DMS 273 treated with DMSO at 0.1 percent for 48 hours (cell line): Measurements from ENCODE around the gene PDHX.
"Not testable (repeated sequence)": the region's sequence is repeated elsewhere in the genome, so short reads cannot be mapped to it uniquely, and the experiment has no call there.

Experiments used
- DNase-seq: peaks from one replicate; lab custom pipeline; 2025; lab: John Stamatoyannopoulos, UW

The PDHX gene

DNA sequence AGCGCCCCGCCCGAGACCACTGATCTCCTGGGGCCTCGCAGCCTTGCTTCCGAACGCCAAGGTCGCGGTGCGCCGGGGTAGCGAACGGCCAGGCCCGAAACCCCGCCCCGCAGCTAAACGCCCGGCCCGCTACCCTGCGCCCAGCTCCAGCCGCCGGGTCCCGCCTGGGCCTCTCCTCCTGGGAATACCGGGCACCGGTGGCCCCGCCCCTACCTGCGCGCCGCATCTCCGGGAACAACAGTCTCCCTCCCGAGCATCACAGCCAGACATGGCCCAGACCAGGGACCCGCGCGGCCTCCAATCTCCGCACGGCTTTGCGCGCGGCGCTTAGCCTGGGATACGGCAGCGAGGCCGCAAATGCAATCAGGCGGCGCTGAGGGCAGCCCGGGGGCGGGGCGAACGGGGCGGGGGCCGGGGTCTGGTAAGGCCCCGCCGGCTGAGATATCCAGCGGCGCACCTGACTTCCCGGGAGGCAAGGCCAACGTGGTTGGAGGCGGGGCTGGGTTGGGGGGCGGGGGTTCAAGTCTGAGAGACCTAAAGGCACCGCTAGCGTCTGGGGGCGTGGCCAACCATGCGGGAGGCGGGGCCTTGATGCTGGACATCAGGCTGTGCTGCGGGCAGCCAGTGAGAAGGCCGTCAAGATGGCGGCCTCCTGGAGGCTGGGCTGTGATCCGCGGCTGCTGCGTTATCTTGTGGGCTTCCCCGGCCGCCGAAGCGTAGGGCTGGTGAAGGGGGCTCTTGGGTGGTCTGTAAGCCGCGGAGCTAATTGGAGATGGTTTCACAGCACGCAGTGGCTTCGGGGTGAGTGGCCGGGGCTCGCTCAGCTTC is at the start of gene PDHX, which contains the start of gene APIP:
TSS of gene PDHX (plus strand) at position 604 of the 828 bp plus-strand sequence. CDS start at position 642, 38 bp downstream.
TSS of gene APIP (minus strand) at position 365 of the 828 bp plus-strand sequence. CDS start at position 270, 95 bp downstream.
- DNase-seq = peak; percentile 82

DNA sequence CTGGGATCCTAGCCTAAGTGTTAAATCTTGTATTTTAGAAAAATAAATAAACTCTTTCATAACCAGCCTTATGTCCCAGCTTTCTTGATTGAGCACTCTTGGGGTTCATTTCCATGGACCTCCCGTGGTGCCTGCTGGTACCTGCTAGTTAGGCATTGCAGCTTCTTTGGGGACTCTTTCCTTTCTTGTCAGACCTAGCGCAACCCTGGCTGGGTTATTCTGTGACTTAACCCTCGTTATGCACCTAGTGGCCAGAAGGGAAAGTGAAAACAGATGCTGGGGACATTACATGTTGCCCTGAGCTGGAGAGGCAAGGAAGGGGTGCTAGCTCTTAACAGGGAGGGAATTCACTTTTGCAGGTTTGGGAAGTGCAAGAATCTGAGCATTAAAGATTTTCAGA is 47.0 kb upstream of the PDHX start:
- DNase-seq = no peak

DNA sequence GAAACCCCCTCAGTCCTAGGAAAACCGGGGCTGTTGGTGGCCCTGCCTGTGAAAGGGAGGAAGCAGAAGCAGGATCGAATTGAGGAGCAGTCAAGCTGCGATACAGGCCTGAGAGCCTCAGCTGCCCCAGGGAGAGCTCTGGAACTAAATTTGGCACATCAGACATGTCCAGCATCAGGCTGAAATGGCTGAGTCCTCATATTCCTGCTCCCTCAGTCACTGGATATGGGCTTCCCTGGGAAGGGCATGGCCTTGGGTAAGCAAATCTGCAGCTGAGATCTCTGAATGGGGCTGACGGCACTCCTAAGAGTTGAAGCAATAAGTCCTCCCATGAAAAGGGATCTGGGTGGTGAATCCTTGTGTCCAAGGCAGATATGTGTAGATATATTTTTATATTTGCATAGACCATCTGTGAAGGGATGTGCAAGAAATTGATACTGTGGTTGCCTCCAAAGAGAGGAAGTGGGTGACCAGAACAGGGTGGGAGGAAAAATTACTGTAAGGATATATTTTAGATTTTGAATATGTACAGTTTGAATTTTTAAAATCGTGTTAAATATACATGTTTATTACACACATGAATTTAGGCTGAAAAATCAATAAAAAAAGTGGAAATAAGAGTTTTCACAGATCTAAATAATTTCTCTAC is 45.7 kb upstream of the PDHX start:
- no peak for DNase-seq

DNA sequence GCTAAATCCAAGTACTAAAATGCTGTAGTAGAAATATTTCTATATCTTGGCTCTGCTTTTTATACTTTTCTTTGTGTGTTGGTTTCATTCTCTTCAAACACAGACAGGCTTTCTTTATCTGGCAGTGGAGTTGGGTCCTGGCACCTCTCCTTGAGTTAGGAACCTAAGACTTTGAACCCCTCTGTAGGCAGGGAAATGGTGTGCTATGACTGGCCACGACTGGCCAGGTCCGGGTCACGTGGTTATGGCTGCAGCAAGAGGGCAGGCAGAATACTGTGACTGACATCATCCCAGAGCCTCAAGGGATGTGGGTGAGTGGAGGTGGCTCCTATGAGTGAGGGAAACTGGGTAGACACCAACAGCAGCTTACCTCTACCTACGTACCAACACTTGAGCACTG is 42.2 kb upstream of the PDHX start:
- no peak for DNase-seq

DNA sequence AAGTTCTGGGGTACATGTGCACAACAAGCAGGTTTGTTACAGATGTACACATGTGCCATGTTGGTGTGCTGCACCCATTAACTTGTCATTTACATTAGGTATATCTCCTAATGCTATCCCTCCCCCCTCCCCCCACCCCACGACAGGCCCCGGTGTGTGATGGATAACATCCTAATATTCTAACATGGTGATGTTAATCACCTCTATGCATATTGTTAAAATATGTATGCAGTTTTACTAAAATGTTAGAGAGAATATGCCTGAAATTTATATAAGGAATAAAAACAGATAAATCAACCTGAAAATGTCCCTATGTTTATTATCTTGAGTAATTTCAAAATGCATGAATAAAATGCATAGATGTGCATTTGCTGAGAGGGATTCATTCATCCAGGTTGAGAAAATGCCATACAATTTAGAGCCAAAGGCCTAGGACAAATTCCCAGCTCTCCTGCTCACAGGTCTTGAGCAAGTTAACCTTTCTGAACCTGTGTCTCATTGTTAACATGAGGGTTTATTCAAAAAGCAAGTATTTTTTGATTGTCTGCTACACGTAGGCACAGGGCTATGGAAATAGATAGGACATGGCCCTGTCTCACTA is 38.9 kb upstream of the PDHX start:
- no peak for DNase-seq

DNA sequence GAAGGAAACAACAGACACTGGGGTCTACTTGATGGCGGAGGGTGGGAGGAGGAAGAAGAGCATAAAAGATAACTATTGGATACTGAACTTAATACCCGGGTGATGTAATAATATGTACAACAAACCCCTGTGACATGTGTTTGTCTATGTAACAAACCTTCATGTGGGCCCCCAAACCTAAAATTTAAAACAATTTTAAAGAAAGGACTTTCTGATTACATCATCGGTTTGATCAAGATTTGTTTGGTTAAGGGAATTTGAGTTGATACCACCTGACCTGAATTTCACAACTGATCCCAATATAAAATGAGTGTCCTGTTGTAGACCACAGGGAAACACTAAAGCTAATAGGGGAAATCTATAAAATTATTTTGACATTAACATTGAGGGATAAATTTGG is 34.5 kb upstream of the PDHX start:
- DNase-seq = no peak

DNA sequence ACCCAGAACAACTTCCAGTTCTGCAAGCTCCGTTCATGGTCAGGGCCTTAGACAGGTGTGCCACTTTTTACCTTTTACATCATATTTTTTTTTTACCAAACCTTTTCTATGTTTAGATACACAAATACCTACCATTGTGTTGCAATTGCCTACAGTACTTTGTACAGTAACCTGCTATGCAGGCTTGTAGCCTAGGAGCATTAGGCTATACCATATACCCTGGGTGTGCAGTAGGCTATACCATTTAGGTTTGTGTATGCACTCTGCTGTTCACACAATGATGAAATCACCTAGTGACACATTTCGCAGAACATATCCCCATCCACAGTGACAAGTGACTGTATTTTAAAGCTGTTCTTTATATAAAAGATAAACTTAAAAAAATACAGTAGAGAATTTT is 29.8 kb upstream of the PDHX start:
- no peak for DNase-seq

DNA sequence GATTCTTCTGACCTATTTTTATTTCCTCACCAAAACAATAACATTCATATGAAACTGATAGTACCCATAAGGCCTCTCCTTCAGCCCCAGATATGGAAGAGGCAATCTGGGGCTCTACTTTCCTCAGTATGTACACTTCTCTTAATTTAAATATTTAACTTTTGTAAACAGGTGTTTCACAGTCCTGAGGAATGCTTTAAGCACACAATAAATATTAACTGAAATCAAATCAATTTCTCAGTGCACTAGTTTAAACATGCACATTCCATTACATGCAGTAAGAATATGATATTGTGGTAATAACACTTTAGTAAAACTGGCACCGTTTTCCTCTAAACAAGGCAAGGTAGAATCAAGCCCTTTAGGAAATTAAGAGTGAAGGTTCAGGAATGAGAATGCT is 29.2 kb upstream of the PDHX start:
- no peak for DNase-seq

DNA sequence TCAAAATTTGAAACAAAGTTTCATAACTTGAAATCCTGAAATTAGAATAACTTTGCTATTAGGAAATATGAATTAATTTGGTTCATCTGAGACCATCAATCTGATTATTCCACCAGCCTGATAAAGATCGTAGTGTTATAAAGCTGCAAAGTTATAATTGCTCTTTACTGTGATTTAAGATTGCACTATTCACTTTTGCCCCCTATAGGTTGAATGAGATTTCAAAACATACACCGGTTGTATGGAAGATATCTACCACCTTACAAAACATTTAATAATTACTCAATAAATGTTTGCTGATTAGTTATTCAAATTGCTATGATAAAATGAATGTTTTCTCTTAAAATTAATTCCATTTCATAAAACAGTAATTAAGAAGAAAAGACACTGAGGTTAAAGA is 26.3 kb upstream of the PDHX start:
- DNase-seq = no peak

DNA sequence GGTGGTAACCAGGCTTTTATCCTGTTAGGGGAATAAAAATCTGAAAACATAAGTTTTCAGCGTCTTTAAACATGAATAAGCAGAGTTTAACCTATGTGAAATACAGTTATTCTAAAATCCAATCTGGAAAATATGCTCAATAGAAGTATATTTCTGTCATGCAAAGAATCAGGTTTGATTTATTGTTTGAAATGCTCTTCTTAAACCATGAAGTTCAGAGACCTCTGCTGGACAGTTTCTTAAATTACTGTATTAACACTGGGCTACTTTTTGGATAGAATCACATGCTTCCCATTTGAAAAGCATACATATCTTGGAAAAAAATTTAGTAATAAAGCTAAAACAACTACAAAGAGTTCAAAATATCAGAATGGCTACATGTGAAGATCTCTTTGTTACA is 25.6 kb upstream of the PDHX start:
- DNase-seq = no peak

DNA sequence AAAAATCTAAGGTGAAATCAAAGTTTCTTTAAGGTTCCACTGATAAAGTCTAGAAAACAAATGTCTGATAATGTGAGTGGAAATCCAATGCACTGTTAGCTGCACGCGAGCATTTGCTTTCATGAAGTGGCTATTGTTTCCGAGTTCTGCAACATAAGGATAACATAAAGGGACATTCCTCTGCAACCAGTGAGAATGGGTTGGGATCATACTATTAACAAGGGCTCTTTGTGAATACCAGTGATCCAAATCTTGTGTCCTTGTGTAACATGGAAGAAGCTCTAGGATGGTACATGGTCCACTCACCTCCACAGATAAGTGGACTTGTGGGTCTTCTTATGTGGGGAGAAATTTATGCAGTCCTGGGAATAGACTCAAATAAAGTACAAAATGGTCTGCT is 24.8 kb upstream of the PDHX start:
- DNase-seq = no peak

DNA sequence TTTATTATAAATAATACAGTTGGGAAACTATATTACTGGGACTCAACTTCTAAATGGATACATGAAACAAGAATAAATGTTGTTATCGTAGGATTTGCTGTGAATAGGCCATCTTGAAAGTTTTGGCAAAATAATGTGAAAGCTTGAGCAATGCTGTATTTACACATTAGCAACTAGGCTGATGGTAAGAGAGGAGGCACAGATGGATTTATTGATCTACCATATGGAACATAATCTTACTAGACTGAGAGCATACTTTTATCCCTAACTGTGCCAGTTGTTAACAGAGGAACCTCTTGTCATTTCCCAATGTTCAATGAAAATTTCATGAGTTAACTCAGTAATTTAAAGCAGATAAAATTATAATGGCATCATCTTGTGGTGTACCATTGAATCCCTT is 23.0 kb upstream of the PDHX start:
- no peak for DNase-seq

DNA sequence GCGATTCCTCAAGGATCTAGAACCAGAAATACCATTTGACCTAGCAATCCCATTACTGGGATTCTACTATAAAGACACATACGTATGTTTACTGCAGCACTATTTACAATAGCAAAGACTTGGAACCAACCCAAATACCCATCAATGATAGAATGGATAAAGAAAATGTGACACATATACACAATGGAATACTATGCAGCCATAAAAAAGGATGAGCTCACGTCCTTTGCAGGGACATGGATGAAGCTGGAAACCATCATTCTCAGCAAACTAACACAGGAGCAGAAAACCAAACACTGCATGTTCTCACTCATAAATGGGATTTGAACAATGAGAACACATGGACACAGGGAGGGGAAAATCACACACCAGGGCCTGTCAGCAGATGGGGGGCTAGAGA is 20.2 kb upstream of the PDHX start:
- not testable (repeated sequence) for DNase-seq

DNA sequence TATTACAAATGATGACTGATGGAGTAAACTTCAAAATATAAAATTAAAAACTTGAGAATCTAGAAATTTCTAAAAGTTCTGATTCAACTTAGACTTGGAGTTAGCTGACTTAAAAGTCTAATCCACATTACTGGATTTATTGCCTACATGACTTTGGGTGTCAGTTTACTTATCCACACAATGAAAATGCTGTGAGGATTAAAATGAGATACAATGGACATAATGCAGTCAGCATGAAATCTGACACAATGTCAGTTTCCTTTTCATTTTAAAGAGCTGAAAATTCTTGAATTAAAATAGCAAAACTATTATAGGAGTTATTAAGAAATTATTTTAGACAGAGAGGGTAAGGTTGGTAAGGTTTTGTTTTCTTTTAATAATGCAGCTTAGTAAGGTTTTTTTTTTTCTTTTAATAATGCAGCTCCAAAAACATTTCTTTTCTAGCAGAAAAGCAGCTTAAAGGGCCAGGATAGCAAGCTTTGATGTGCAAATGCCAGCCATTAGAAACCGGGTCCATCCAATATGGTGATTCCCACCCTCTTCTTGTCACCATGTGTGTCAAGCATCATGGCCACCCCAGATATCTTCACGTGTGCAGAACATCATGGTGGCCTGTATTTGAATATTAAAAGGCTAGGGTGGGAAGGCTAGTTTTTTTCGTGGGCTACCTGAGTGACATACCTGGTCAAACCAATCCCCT is 19.1 kb upstream of the PDHX start:
- no peak for DNase-seq

DNA sequence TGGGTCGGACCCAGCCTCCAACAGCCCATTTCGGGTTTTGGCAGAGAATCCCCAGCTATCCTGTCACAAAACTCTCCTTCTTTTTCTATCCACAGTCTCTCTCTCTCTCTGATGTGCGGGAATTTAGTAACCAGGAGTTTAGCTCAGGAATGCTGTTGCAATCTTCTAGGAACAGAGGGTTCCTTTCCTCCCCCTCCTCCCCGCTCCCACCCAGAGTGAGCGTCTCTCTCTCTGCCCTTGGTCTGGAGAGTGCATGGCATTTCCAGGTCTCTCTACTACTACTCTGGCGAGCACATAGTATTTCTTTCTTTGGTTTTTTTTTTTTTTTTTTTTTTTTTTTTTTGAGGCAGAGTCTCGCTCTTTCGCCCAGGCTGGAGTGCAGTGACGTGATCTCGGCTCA is 17.9 kb upstream of the PDHX start:
- no peak for DNase-seq

DNA sequence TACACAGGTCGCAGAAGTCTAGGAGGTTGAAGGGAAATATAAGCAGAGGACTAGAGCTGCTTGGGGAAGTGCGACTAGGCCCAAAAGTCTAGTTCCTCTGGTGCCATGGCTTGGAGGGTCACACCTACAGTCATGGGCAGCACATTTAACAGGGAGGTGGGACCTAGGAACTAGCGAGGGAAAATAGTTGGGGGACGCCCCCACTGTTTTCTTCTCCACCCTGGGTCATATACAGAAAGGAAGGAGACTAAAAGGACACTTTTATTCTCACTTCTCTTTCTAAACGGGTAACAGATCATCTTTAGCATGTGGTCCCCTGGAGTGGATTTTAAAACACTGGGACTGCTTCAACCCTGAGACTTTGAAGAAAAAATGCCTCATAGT is 16.8 kb upstream of the PDHX start:
- no peak for DNase-seq

DNA sequence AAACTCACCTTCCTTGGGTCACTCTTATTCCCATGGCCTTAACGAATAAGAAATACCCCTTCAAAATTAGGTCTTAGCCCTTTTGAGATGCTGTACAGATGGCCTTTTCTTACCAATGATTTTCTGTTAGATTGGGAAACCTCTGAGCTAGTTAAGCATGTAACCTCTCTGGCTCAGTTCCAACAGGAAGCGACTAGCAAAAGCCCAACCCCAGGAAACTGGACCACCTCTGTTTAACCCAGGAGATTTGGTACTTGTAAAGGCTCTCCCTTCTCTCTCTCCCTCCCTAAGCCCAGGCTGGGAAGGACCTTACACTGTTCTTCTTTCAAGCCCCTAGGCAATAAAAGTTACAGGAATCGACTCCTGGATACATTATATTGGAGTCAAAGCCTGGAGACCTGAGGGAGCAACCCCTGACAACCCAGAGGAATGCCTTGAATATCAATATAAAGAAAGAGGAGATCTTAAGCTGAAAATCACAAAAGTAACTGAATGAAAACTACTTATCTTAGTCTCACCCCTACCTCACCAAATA is 11.9 kb upstream of the PDHX start:
- DNase-seq = no peak

DNA sequence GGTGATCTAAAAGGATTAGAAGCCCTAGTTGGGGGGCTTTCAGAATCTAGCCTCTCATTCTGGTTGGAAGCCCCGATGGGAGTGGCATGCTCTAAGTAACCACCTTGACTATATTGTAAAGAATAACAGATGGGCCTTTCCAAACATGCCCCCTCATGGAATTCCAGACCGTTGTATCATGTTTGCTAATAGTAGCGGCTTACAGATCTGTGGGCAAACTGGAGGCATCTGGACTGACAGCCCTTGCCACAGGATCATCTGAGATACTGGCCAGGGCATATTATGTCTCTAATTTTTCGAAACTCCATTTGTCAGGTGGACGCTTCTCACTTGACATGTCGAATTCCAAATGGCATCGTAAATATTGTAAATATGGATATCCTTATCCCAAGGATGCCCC is 10.8 kb upstream of the PDHX start:
- DNase-seq = peak; percentile 1

DNA sequence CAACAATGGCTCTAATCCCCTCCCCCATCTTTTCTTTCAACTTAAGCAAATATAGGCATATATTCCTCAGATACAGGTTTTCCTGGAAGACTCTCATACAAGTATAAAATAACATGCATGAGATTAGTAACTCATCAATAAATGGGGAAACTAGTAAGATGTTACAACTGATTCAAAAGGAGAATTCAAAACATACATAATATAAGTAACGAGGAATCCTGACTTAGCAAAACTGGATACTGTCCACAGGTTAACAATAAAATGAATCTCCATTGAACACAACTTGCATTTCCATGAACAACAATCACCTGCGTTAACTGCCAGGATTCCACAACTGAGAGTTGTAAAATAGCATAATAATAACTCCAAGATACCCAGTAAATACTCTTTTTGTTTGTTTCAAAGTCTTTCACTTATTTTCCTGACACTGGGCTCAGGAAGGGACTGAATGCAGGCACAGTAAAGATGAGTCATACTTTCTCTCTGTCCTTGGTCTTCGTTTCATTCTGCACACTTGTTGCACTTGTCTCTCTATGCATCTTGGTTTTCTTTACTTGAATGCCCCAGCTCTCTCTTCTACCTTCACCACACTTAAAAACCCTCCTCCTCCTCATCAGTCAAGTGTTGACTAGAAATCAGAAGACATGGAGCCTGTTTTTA is 8.4 kb upstream of the PDHX start:
- no peak for DNase-seq

DNA sequence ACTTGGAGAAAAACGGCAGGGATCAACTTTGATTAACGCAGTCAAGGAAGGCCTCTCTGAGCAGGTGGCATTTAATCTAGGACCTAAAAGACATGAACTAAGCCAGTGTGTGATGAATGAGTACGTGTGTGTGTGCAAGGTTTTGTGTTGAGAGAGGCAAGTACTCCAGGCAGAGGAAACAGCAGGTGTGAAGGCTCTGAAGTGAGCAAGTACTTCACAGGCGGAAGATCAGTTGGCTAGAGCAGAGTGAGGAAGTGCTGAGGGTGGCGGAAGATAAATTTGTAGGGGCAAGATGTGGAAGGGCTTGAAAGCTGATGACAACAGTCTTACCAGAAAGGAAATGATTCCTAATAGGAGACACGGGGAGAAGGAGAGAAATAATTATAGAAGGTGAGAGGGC is 7.0 kb upstream of the PDHX start:
- DNase-seq = no peak

DNA sequence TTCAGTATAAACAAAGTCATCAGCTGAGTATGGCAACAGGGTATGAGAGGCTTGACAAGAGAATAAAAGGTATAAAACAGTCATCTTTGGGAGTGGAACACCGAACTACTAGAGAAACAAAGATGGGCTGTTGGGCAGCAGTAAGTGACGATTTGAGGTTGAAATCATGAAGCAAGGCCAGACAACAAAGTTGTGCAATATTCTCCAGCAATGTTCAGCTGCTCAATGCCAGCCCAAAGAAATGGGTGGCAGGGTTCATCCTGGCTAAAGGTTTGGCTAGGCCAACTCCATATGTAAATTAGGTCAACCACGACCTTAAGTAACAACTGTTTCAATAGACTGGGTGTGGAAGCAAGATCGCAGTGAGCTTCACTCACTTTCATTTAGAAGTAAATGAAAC is 6.5 kb upstream of the PDHX start:
- DNase-seq = no peak

DNA sequence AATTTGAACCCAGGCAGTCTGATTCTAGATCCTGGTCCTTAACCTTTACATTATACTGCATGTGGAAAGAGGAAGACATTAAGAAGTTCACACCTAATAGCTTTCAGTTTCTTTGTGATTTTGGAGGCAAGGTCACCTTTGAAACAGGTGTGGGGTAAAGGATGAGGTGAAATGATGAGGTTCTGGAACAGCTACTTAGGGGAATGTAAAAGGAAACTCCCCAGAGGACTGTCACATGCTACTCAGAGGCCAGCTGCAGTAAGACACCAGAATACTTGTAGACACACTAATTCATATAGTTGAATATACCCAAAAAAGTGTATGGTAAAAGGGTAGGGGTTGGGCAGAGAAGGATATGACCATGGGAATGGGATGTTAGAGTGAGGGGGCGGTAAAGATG is 5.6 kb upstream of the PDHX start:
- DNase-seq = no peak
